Pancreas (tissue), 10 donors: Measurements from ENCODE around the gene COMMD1. TPM values are rescaled to one million over a fixed set of nuclear protein-coding genes. Genes with fewer than 3 reads are reported as not detected.

Source experiments
- ATAC-seq, 4 donors: fragments of 200-7000 bp; cut with Tn5 transposase; one replicate each; pipeline versions ENCODE4 v1.8.0 to v1.9.1; 2020; ENCODE audit warnings: mild to moderate bottlenecking in 4 of 4, moderate library complexity in 4 of 4
- DNase-seq, 6 donors: peaks; one replicate each; pipeline ENCODE4 v3.0.0-alpha.2; 2020
- FAIRE-seq: peaks from 2 replicates; lab custom pipeline; 2012; peaks lifted over from hg19 to GRCh38; lab: Jason Lieb, UNC
- H3K27ac ChIP-seq, 4 donors: fragments of 200-600 bp; sonication (generic); 1 replicate in 3 of 4; 2 replicates in 1 of 4; pipeline versions ENCODE4 v1.5.0 to v1.8.0; 2020
- H3K27me3 ChIP-seq, 4 donors: fragments of 200-600 bp; one replicate each; pipeline ENCODE4 v1.8.0; 2021
- H3K36me3 ChIP-seq, 3 donors: fragments of 200-600 bp; sonication (generic) in 1 of 3; one replicate each; pipeline versions ENCODE4 v1.5.0 to v1.8.0; 2020 to 2021
- H3K4me1 ChIP-seq, 3 donors: fragments of 200-600 bp; one replicate each; pipeline ENCODE4 v1.8.0; 2021
- H3K4me3 ChIP-seq, 4 donors: fragments of 200-600 bp; sonication (generic) in 2 of 4; one replicate each; pipeline versions ENCODE4 v1.5.0 to v1.8.0; 2020 to 2021
- H3K9me3 ChIP-seq, 4 donors: fragments of 200-600 bp; one replicate each; pipeline ENCODE4 v1.8.0; 2021
- WGBS, 2 donors: extraction: QIAGEN DNeasy Blood & Tissue Kit; methylation state at CpG; one replicate each; pipeline ENCODE4 v1.1.7; 2013; 5-methylcytosine and 5-hydroxymethylcytosine counted together
- intact Hi-C, 3 donors: fragments of 100-400 bp; cut with DNase I; formaldehyde crosslinking; loops; one replicate each; pipeline versions ENCODE4 v1.11.1 to v1.14.2; 2022
- polyA plus RNA-seq, 2 donors: library from polyadenylated mRNA; stranded (reverse); fragments of 200-250 nt; gene quantifications; one replicate each; pipeline ENCODE4 v1.2.3, GENCODE V29; 2013
- total RNA-seq, 6 donors: library from RNA; stranded (reverse); fragmentation: NEBNext Ultra II Directional in 4 of 6; extraction: Animal tissue kit (Norgen Biotek cat#: 25700) in 4 of 6; gene quantifications; one replicate each; pipeline versions ENCODE4 v1.2.1 to v1.2.4, GENCODE V29; 2021 to 2023
- TF ChIP-seq, protein P1 (sequence below), 4 donors: fragments of 200-600 bp; sonication (generic) in 3 of 4; IDR thresholded peaks; one replicate each; pipeline versions ENCODE4 v1.5.0 to v1.8.0; 2021; ENCODE audit warnings: antibody characterized with exemption in 4 of 4
- donor health status: healthy with polysubstance abuse.
- donor health status: DM: no; HTN: no; CAD: no; lungs with moderate emphysema.
- donor health status: DM: no; HTN: no; CAD: no.
- donor health status: control.
- donor health status: control.
- donor health status: Bipolar disorder and iron deficiency.
- donor health status: DM: yes; HTN: yes; CAD: no.
- donor health status: DM: no; HTN: no; CAD: no.
- donor health status: DM: no; HTN: no; CAD: no.
- donor health status: DM: yes; HTN: yes; CAD: no.

COMMD1 gene
- total and polyA plus RNA-seq, 8 donors: 9.3 to 27.0 (median 15.8) TPM

DNA sequence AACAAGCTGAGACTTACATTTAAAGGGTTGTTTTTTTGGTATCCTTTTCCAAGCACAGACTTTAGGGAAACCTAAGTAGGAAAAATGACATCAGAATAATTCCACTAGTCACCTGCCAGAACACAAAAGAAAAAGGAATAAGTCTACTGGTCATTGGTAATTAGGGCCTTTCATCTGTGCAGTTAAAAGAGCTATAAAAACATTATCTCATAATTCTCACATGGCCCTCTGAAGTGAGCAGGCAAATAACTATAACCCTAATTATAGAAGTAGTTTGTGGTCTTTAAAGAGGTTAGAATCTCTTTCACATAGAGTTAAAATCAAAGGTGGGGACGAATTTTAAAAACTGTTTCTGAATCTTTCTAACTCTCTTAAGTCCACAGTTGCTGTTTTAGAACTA is 179.3 kb downstream of the COMMD1 start:
- no peaks in the 10 kb centered on the region for H3K9me3 ChIP-seq
- H3K4me1 ChIP-seq: no peaks in the 10 kb centered on the region
- no peak for ATAC-seq
- H3K4me3 ChIP-seq: no peak overlapping the region
- no peak for DNase-seq
- 68 to 82% methylated on average over 1 of the region's 1 CpG for WGBS, 2 donors
- H3K36me3 ChIP-seq: no peaks in the 10 kb centered on the region
- TF ChIP-seq, protein P1, sequence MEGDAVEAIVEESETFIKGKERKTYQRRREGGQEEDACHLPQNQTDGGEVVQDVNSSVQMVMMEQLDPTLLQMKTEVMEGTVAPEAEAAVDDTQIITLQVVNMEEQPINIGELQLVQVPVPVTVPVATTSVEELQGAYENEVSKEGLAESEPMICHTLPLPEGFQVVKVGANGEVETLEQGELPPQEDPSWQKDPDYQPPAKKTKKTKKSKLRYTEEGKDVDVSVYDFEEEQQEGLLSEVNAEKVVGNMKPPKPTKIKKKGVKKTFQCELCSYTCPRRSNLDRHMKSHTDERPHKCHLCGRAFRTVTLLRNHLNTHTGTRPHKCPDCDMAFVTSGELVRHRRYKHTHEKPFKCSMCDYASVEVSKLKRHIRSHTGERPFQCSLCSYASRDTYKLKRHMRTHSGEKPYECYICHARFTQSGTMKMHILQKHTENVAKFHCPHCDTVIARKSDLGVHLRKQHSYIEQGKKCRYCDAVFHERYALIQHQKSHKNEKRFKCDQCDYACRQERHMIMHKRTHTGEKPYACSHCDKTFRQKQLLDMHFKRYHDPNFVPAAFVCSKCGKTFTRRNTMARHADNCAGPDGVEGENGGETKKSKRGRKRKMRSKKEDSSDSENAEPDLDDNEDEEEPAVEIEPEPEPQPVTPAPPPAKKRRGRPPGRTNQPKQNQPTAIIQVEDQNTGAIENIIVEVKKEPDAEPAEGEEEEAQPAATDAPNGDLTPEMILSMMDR (IDR thresholded peaks at IDR 0.05): no peak
- no peaks in the 10 kb centered on the region for H3K27me3 ChIP-seq
- no peak for FAIRE-seq
- intact Hi-C loops: no loop called here
- H3K27ac ChIP-seq: no peak overlapping the region

GRCh38 chr2:62089658-62090057 is 184.2 kb downstream of the COMMD1 start:
- WGBS, 2 donors: 95 to 97% methylated on average over 3 of the region's 3 CpGs
- DNase-seq: no peak
- no peaks in the 10 kb centered on the region for H3K36me3 ChIP-seq
- no peaks in the 10 kb centered on the region for H3K4me1 ChIP-seq
- intact Hi-C loops: no loop called here
- no peak overlapping the region for H3K4me3 ChIP-seq
- no peaks in the 10 kb centered on the region for H3K27me3 ChIP-seq
- no peak for ATAC-seq
- TF ChIP-seq, protein P1 (IDR thresholded peaks at IDR 0.05): no peak
- H3K9me3 ChIP-seq: no peaks in the 10 kb centered on the region
- FAIRE-seq: no peak
- no peak overlapping the region for H3K27ac ChIP-seq

GRCh38 chr2:62091471-62091870 is 186.0 kb downstream of the COMMD1 start:
- Histone ChIP-seq H3K4me3 (no peak overlapping the region), H3K27ac (no peak overlapping the region), H3K4me1 (no peaks in the 10 kb centered on the region), H3K36me3 (no peaks in the 10 kb centered on the region), H3K27me3 (no peaks in the 10 kb centered on the region), H3K9me3 (no peaks in the 10 kb centered on the region)
- TF ChIP-seq, protein P1 (IDR thresholded peaks at IDR 0.05): no peak
- ATAC-seq (no peak), DNase-seq (no peak), FAIRE-seq (no peak)
- WGBS, 2 donors: 97% methylated on average over 2 of the region's 2 CpGs
- intact Hi-C loops: no loop called here

DNA sequence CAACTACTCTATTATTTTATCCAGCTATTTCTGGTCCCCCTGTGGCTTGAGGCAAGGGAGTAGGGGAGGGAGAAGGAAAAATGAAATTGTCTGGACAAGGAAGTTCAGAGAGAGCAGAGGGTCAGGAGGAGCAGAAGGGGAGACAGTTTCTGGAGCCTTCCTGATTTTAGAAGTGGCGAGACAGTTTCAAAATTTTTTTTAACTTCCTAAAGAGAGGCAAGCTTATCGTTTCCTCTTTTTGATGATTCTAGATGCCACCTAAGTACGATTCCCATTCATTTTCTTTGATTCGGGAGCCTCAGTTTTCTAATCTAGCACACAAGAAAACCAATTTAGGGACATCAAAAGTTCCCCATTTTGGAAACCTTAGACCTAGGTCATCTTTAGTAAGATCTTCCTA is 193.6 kb downstream of the COMMD1 start:
- Histone ChIP-seq H3K27me3 (no peaks in the 10 kb centered on the region), H3K36me3 (no peaks in the 10 kb centered on the region), H3K27ac (no peak overlapping the region), H3K4me1 (no peaks in the 10 kb centered on the region), H3K4me3 (no peak overlapping the region), H3K9me3 (no peaks in the 10 kb centered on the region)
- ATAC-seq (peak in 1 of 4 donors; percentile 44), DNase-seq (no peak), FAIRE-seq (no peak)
- intact Hi-C loops: no loop called here
- TF ChIP-seq, protein P1 (IDR thresholded peaks at IDR 0.05): no peak
- 90 to 94% methylated on average over 4 of the region's 4 CpGs for WGBS, 2 donors

- Histone ChIP-seq H3K27ac (no peak overlapping the region), H3K4me1 (no peaks in the 10 kb centered on the region), H3K27me3 (no peaks in the 10 kb centered on the region), H3K9me3 (no peaks in the 10 kb centered on the region), H3K4me3 (no peak overlapping the region), H3K36me3 (no peaks in the 10 kb centered on the region)
- intact Hi-C loops: no loop called here
- TF ChIP-seq, protein P1 (IDR thresholded peaks at IDR 0.05): no peak
- DNase-seq: no peak
- WGBS, 2 donors: 90 to 92% methylated on average over 10 of the region's 10 CpGs
- FAIRE-seq: no peak
- ATAC-seq: no peak
Measured at GRCh38 chr2:62099523-62100175, 194.2 kb downstream of the COMMD1 start.
